CD8-positive, alpha-beta memory T cell (primary cell): Measurements from ENCODE around the gene GAS2L2. TPM values are rescaled to one million over a fixed set of nuclear protein-coding genes. Genes with fewer than 3 reads are reported as not detected.

Source experiments
- CTCF ChIA-PET: fragments of 350-600 bp; sonication (Branson Sonifier 250); formaldehyde crosslinking; loops from one replicate; lab custom pipeline; 2021; ENCODE audit warnings: antibody characterized with exemption; lab: Charles Lee
- POLR2A ChIA-PET: fragments of 350-600 bp; sonication (Branson Sonifier 250); formaldehyde crosslinking; loops from one replicate; lab custom pipeline; 2021; ENCODE audit warnings: antibody characterized with exemption; lab: Charles Lee
- DNase-seq, 5 donors: peaks; one replicate each; pipeline versions ENCODE4 v3.0.0 to v3.0.0-alpha.2; 2020 to 2022; ENCODE audit warnings: mixed read lengths in 1 of 5
- H3K27ac ChIP-seq: one replicate; pipeline ENCODE4 v1.7.0; 2013; ENCODE audit warnings: low read depth, mild to moderate bottlenecking, low read length, moderate library complexity
- H3K27me3 ChIP-seq: 2 replicates; pipeline ENCODE4 v1.7.0; 2013; ENCODE audit warnings: low read length, mild to moderate bottlenecking; ENCODE audit not compliant: insufficient read depth, poor library complexity, severe bottlenecking
- H3K36me3 ChIP-seq: 2 replicates; pipeline ENCODE4 v1.7.0; 2013; ENCODE audit warnings: mild to moderate bottlenecking, low read length, moderate library complexity; ENCODE audit not compliant: insufficient read depth
- H3K4me1 ChIP-seq: 2 replicates; pipeline ENCODE4 v1.7.0; 2013; ENCODE audit warnings: mild to moderate bottlenecking, low read length, moderate library complexity; ENCODE audit not compliant: insufficient read depth
- H3K4me3 ChIP-seq: 2 replicates; pipeline ENCODE4 v1.7.0; 2013; ENCODE audit warnings: mild to moderate bottlenecking, low read length
- H3K9me3 ChIP-seq: 2 replicates; pipeline ENCODE4 v1.7.0; 2013; ENCODE audit warnings: mild to moderate bottlenecking, low read length
- H3K27ac Mint-ChIP-seq, 8 donors: one replicate each; pipeline ENCODE4 v1.8.0; 2020 to 2021; ENCODE audit warnings: mixed read lengths in 8 of 8, mild to moderate bottlenecking in 6 of 8, inconsistent platforms in 3 of 8, moderate library complexity in 3 of 8
- H3K27me3 Mint-ChIP-seq, 2 donors: one replicate each; pipeline ENCODE4 v1.8.0; 2020 to 2021; ENCODE audit warnings: mixed read lengths in 2 of 2, mild to moderate bottlenecking in 1 of 2, moderate library complexity in 1 of 2
- H3K36me3 Mint-ChIP-seq, 3 donors: one replicate each; pipeline ENCODE4 v1.8.0; 2020 to 2021; ENCODE audit warnings: mixed read lengths in 3 of 3, inconsistent platforms in 1 of 3, mild to moderate bottlenecking in 1 of 3
- H3K4me1 Mint-ChIP-seq, 3 donors: one replicate each; pipeline ENCODE4 v1.8.0; 2020 to 2021; ENCODE audit warnings: mixed read lengths in 3 of 3, inconsistent platforms in 1 of 3, mild to moderate bottlenecking in 1 of 3
- H3K4me3 Mint-ChIP-seq, 7 donors: one replicate each; pipeline ENCODE4 v1.8.0; 2020 to 2021; ENCODE audit warnings: mixed read lengths in 7 of 7, mild to moderate bottlenecking in 6 of 7, moderate library complexity in 4 of 7, inconsistent platforms in 2 of 7
- H3K9me3 Mint-ChIP-seq, 5 donors: one replicate each; pipeline ENCODE4 v1.8.0; 2020 to 2022; ENCODE audit warnings: mixed read lengths in 5 of 5, mild to moderate bottlenecking in 3 of 5, moderate library complexity in 2 of 5, inconsistent platforms in 1 of 5
- polyA plus RNA-seq: library from polyadenylated mRNA; unstranded; fragments of 300-500 nt; fragmentation: Illumina TruSeq; gene quantifications from one replicate; pipeline ENCODE4 v1.2.3, GENCODE V29; 2021
- total RNA-seq, 2 experiments: library from RNA; stranded (reverse); gene quantifications; one replicate each; pipeline ENCODE4 v1.2.3, GENCODE V29; 2021

GAS2L2 gene
- total and polyA plus RNA-seq, 3 experiments from 2014 or later: 0.07 TPM; not detected in 2

DNA sequence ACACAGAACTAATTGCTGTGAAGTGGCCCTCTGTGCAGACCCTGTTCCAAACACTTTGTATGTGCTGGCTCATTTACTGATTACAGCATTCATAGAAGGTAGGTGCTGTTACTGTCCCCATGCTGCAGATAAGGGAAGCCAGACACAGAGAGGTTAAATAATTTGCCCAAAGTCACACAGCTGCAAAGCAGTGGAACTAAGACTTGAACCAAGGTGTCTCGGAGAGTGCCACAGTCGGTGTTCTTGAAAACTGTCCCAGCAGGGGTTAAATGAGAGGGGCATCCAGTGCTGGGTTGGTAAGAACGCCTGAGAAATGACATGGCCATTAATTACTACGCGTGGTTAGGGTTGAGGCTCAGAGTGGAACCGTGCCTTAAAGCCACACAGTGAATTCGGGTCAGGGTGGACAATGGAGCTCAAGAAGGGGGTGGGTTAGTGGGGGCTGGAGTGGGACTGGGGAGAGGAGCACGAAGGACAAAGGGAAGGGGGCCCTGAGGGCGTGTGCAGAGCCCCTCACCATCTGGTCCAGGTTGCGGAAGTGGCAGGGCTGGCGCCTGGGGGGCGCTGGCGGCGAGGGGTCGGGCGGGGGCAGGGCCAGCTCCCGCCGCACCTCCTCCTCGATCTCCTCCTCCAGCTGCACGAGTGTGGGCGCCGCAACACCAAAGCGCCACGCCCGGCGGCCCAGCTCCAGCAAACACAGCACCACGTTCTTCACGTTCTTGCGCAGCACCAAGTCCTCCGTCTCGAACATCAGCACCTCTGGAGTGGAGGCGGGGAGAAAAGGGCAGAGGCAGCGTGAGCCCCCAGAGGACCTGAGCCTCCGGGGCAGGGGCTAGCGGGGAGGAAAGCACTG is 3.3 kb downstream of the GAS2L2 start:
- H3K4me3 Mint-ChIP-seq: peak overlapping the region in 3 of 7 donors; percentile 29 to 69 (median 43)
- no peaks in the 10 kb centered on the region for H3K36me3 Mint-ChIP-seq
- H3K36me3 ChIP-seq: no peaks in the 10 kb centered on the region
- peak overlapping the region in 1 of 8 donors; percentile 33 for H3K27ac Mint-ChIP-seq
- no peak overlapping the region for H3K4me3 ChIP-seq
- H3K4me1 Mint-ChIP-seq: peaks cover 4 to 18% (median 5%) of the 10 kb centered on the region in 3 donors
- H3K27me3 ChIP-seq: peaks cover 35% of the 10 kb centered on the region
- peaks cover 6% of the 10 kb centered on the region for H3K4me1 ChIP-seq
- peaks cover 43 to 56% of the 10 kb centered on the region in 2 donors for H3K27me3 Mint-ChIP-seq
- ChIA-PET CTCF (interaction anchor here (1.9 to 5.6 kb wide), 2 partner anchors 11 to 14 kb away, joined by 6 to 42 read pairs; no protein-coding TSS in a partner anchor), POLR2A (no interaction called here)
- H3K9me3 Mint-ChIP-seq: no peaks in the 10 kb centered on the region
- no peak for DNase-seq
- H3K9me3 ChIP-seq: no peaks in the 10 kb centered on the region
- no peak overlapping the region for H3K27ac ChIP-seq

DNA sequence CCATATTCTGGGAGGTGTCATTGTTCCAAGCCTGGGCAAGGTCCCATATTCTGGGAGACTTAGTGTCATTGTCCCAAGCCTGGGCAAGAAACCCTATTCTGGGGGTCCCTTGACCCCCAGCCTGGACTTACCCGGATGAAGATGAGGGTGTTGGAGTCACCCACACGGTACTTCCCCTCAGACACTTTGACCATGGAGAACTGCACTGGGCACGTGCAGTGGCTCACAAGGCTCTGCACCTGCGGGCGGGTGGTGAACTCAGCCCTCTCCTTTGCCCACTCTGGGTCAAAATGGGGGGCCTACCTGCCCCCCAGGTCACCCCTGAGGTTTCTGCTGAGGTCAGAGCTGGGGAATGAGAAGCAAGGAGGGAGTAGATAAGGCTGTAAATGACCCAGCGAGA is 4.1 kb downstream of the GAS2L2 start:
- Histone ChIP-seq H3K27ac (no peak overlapping the region), H3K36me3 (no peaks in the 10 kb centered on the region), H3K4me3 (no peak overlapping the region), H3K27me3 (peaks cover 35% of the 10 kb centered on the region), H3K9me3 (no peaks in the 10 kb centered on the region), H3K4me1 (peaks cover 6% of the 10 kb centered on the region)
- Mint-ChIP-seq H3K27ac (peak overlapping the region in 1 of 8 donors; percentile 40), H3K36me3 (no peaks in the 10 kb centered on the region), H3K27me3 (peaks cover 45 to 62% of the 10 kb centered on the region in 2 donors), H3K4me1 (peaks cover 4 to 18% (median 5%) of the 10 kb centered on the region in 3 donors), H3K4me3 (no peak overlapping the region), H3K9me3 (no peaks in the 10 kb centered on the region)
- no peak for DNase-seq
- CTCF ChIA-PET: interaction anchor here (1.5 to 5.6 kb wide), 5 partner anchors 9 to 1207 kb away, joined by 3 to 42 read pairs (median 6); no protein-coding TSS in a partner anchor
- POLR2A ChIA-PET: no interaction called here

DNA sequence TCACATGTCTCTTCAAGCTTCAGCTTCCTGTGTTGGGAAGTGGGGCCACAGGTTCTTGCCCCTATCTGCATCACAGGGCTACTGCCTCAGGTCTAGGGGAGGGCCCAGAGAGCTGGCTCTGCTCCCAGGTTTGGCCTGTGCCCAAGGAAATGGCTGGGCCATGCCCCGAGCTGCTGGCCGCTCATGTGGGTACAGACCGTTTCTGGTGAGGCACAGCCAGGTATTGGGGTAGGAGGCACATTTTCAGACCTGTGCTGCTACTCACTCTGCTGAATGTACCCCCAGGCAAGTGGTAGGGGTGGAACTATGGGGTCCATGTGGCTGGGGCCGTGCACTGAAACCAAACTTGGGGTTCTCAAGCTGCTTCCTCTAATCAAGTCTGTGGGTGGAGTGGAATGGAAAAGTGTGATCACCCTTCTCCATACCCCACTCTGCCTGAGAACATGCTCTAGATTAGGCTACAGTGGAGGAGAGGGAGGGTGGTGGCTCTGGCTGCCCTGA is 4.6 kb downstream of the GAS2L2 start:
- ChIA-PET CTCF (interaction anchor here (1.0 to 5.6 kb wide), 12 partner anchors 9 to 1206 kb away, joined by 3 to 42 read pairs (median 6); partner anchors contain the start of gene RASL10B), POLR2A (no interaction called here)
- DNase-seq: no peak
- Histone ChIP-seq H3K36me3 (no peaks in the 10 kb centered on the region), H3K27me3 (peaks cover 35% of the 10 kb centered on the region), H3K27ac (no peak overlapping the region), H3K4me3 (no peak overlapping the region), H3K9me3 (no peaks in the 10 kb centered on the region), H3K4me1 (peaks cover 6% of the 10 kb centered on the region)
- H3K4me1 Mint-ChIP-seq: peaks cover 4 to 18% (median 5%) of the 10 kb centered on the region in 3 donors
- peaks cover 47 to 63% of the 10 kb centered on the region in 2 donors for H3K27me3 Mint-ChIP-seq
- no peak overlapping the region for H3K27ac Mint-ChIP-seq
- no peaks in the 10 kb centered on the region for H3K36me3 Mint-ChIP-seq
- H3K4me3 Mint-ChIP-seq: no peak overlapping the region
- H3K9me3 Mint-ChIP-seq: no peaks in the 10 kb centered on the region

DNA sequence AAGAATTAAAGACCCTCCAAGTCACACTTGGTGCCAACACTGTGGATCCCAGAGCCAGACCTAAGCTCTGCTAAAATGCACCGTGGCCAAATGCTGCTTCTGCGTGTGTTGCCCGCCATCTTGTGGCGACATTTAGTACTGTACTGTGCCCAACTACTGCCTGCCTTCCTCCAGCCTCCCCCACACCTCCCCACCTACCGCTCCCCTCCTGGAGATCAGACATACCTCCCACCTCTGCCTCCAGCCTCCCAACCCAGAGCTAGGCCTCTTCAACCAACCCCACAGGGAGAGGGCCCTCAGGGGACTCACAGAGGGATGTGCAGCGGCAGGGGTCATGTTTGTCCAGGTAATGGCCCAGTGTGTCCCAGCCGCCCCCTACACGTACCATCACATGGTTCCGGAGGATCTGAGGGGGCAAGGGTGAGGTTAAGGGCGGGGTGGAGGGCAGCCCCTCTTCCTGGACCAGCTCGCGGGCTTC is 5.5 kb downstream of the GAS2L2 start:
- Mint-ChIP-seq H3K27ac (peak overlapping the region in 1 of 8 donors; percentile 77), H3K4me1 (peaks cover 4 to 18% (median 5%) of the 10 kb centered on the region in 3 donors), H3K36me3 (no peaks in the 10 kb centered on the region), H3K27me3 (peaks cover 49 to 58% of the 10 kb centered on the region in 2 donors), H3K4me3 (no peak overlapping the region), H3K9me3 (no peaks in the 10 kb centered on the region)
- Histone ChIP-seq H3K27me3 (peaks cover 40% of the 10 kb centered on the region), H3K36me3 (no peaks in the 10 kb centered on the region), H3K4me1 (peaks cover 6% of the 10 kb centered on the region), H3K9me3 (no peaks in the 10 kb centered on the region), H3K4me3 (no peak overlapping the region), H3K27ac (no peak overlapping the region)
- peak; percentile 64 to 83 (median 71) for DNase-seq
- ChIA-PET POLR2A (interaction anchor here (1.2 kb wide), 1 partner anchor 61 kb away, joined by 4 read pairs; the partner anchor contains the start of gene TAF15), CTCF (interaction anchor here (0.6 to 5.6 kb wide), 43 partner anchors 9 to 1205 kb away, joined by 3 to 42 read pairs (median 4); partner anchors contain the start of genes NLE1, RAD51D, RASL10B and SLFN12L)

DNA sequence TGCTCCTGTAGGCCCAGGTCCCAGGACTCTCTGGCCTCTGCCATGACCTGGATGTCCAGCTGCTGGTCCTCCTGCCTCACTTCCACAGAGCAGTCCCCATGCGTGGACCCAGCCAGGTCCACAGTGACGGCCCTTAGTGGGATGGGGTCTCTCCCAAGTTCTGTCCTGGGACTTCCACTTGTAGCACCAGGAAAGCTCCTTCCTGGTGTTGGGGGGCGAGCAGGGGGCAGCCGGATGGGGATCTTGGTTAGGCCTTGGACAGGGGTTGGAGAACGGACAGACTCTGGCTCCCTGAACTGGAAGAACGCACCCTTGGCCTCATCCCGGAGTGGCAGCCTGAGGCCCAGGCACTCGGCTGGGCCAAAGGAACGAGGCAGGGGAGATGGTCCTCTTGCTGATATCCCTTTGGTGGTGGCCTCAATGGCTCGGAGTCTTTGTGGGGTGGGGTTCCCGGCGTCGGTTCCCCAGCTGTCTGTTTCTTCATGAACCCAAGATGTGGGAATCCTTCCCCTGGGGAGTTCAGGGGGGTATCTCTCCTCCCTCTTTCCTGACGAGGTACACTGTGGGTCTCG is 7.2 kb downstream of the GAS2L2 start:
- Mint-ChIP-seq H3K36me3 (no peaks in the 10 kb centered on the region), H3K27ac (no peak overlapping the region), H3K9me3 (no peaks in the 10 kb centered on the region), H3K4me3 (no peak overlapping the region), H3K4me1 (peaks cover 5 to 27% (median 10%) of the 10 kb centered on the region in 3 donors), H3K27me3 (peaks cover 44 to 57% of the 10 kb centered on the region in 2 donors)
- ChIA-PET CTCF (interaction anchor here (1.6 kb wide), 1 partner anchor 19 kb away, joined by 4 read pairs; no protein-coding TSS in a partner anchor), POLR2A (no interaction called here)
- Histone ChIP-seq H3K36me3 (no peaks in the 10 kb centered on the region), H3K9me3 (no peaks in the 10 kb centered on the region), H3K27me3 (peaks cover 44% of the 10 kb centered on the region), H3K27ac (no peak overlapping the region), H3K4me1 (peaks cover 6% of the 10 kb centered on the region), H3K4me3 (no peak overlapping the region)
- DNase-seq: no peak

DNA sequence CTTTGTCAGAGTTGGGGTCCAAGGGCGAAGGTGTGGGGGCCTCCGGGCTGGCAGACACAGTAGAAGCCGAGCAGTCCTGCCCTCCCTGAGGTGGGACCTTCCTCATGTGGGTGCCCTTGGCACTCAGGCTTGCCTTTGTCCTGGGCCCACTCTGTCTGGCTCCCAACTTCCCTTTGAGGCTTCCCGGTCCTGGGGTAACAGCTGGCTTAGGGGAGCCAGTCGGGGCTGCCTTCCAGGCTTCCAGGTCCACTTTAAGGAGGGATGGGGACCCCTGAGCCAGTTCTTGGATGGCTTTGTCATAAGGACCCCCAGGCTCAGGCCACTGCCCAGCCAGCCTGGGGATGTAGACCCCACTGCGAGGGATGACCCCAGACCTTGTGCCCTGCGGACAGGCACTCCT is 7.8 kb downstream of the GAS2L2 start:
- no peaks in the 10 kb centered on the region for H3K36me3 ChIP-seq
- CTCF ChIA-PET: interaction anchor here (1.6 kb wide), 1 partner anchor 19 kb away, joined by 4 read pairs; no protein-coding TSS in a partner anchor
- peaks cover 39% of the 10 kb centered on the region for H3K27me3 ChIP-seq
- POLR2A ChIA-PET: no interaction called here
- H3K27me3 Mint-ChIP-seq: peaks cover 41 to 53% of the 10 kb centered on the region in 2 donors
- no peak for DNase-seq
- no peak overlapping the region for H3K27ac Mint-ChIP-seq
- H3K4me1 Mint-ChIP-seq: peaks cover 4 to 25% (median 7%) of the 10 kb centered on the region in 3 donors
- peaks cover 6% of the 10 kb centered on the region for H3K4me1 ChIP-seq
- no peak overlapping the region for H3K4me3 ChIP-seq
- H3K4me3 Mint-ChIP-seq: no peak overlapping the region
- no peaks in the 10 kb centered on the region for H3K9me3 ChIP-seq
- no peak overlapping the region for H3K27ac ChIP-seq
- no peaks in the 10 kb centered on the region for H3K9me3 Mint-ChIP-seq
- H3K36me3 Mint-ChIP-seq: no peaks in the 10 kb centered on the region

DNA sequence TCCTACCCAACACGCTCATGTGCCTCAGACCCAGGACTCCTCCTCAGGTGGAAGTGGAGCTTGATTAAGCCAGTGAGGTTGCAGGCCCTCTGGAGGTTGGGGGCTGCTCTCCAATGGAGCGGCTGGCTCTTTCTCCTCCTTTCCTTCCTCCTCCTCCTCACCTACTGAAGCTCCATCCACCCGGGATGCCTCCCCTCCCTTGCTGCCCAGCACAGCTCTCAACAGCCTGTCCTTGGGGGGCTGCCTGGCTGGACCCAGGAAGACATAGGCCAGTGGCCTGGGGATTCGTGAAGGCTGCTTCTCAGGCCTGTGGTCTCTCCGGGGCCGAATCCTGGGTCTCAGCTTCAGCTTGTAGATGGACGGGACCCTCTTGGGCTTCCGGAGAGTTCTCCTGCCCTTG is 8.2 kb downstream of the GAS2L2 start:
- CTCF ChIA-PET: interaction anchor here (1.6 kb wide), 1 partner anchor 20 kb away, joined by 4 read pairs; no protein-coding TSS in a partner anchor
- Histone ChIP-seq H3K4me1 (peaks cover 6% of the 10 kb centered on the region), H3K9me3 (no peaks in the 10 kb centered on the region), H3K27me3 (peaks cover 37% of the 10 kb centered on the region), H3K27ac (no peak overlapping the region), H3K36me3 (no peaks in the 10 kb centered on the region), H3K4me3 (no peak overlapping the region)
- POLR2A ChIA-PET: no interaction called here
- Mint-ChIP-seq H3K27me3 (peaks cover 39 to 50% of the 10 kb centered on the region in 2 donors), H3K4me3 (no peak overlapping the region), H3K4me1 (peaks cover 0 to 22% (median 6%) of the 10 kb centered on the region in 3 donors), H3K36me3 (no peaks in the 10 kb centered on the region), H3K27ac (no peak overlapping the region), H3K9me3 (no peaks in the 10 kb centered on the region)
- no peak for DNase-seq
